ENCODE data around the gene ATAD3A. TPM values are rescaled to one million over a fixed set of nuclear protein-coding genes. Genes with fewer than 3 reads are reported as not detected.

Gene ATAD3A
- total and polyA plus RNA-seq, 9 of the 15 experiments (the other 6 are each of a cell fraction or from before 2014, with no cell fraction given), result 0.10 to 173 (median 36.7) TPM

- FAIRE-seq, result peak; percentile 78
- intact Hi-C loops (cut with micrococcal nuclease), result loop anchor here (5.0 kb wide), 1 partner anchor 83 kb away; the partner anchor contains the start of gene CDK11B
- BruUV-seq (replicated peaks), result TSS peak; percentile 83
- ATAC-seq, result peak; percentile 83
- Histone ChIP-seq H3K4me3 (peak overlapping the region; percentile 100), H3K9me3 (replicated peaks; ENCODE audit: control insufficient read depth, insufficient read depth, low read depth, low read length) (no peaks in the 10 kb centered on the region), H3K27ac (ENCODE audit: extremely low read depth, low read depth, low read length) (peak overlapping the region; percentile 99), H3K36me3 (ENCODE audit: control insufficient read depth, insufficient read depth, low read length) (peaks cover 36% of the 10 kb centered on the region), H3K9ac (ENCODE audit: insufficient read depth in 1 of 2, low read depth in 2 of 2, low read length in 2 of 2) (peak overlapping the region; percentile 98 to 99), H3K4me2 (ENCODE audit: insufficient read depth, low read length) (peak overlapping the region; percentile 85), H3K79me2 (ENCODE audit: control insufficient read depth, insufficient read depth, low read length) (peaks cover 63% of the 10 kb centered on the region), H2AFZ (ENCODE audit: low read depth, low read length) (peak overlapping the region; percentile 95), H3K4me1 (replicated peaks in 1 of 2; ENCODE audit: control insufficient read depth in 2 of 2, insufficient read depth in 2 of 2, low read length in 2 of 2) (peaks cover 15 to 38% of the 10 kb centered on the region in 2 experiments; a peak in 4 of 5 replicates), H3K27me3 (ENCODE audit: control insufficient read depth in 2 of 2, insufficient read depth in 2 of 2, low read length in 2 of 2) (peaks cover 0 to 12% of the 10 kb centered on the region in 2 experiments; a peak in 2 of 5 replicates), H3K9me1 (ENCODE audit: control insufficient read depth, insufficient read depth, low read length) (no peaks in the 10 kb centered on the region), H4K20me1 (replicated peaks; ENCODE audit: control insufficient read depth, insufficient read depth, low read length) (peaks cover 5% of the 10 kb centered on the region; the same call in 1 of the 2 replicates)
- POLR2A ChIA-PET, result interaction anchor here (0.7 to 3.4 kb wide), 3 partner anchors 9 to 48 kb away, joined by 3 to 13 read pairs (median 3); no protein-coding TSS in a partner anchor
- under 1% methylated on average over 96 of the region's 96 CpGs for WGBS (ENCODE audit: insufficient coverage, low coverage, missing lambda C conversion rate)
- CTCF ChIA-PET (ENCODE audit: low intra/inter-chr PET ratio), result interaction anchor here (0.5 to 1.7 kb wide), 2 partner anchors 47 to 506 kb away, joined by 3 to 5 read pairs; no protein-coding TSS in a partner anchor
- in situ Hi-C loops (cut with MboI), result no loop called here
- DNase-seq (ENCODE audit: extremely low read depth in 1 of 4, low spot score in 3 of 4), result peak; percentile 82 to 87 (median 86)
- TF ChIP-seq ETS2 (tag; IDR thresholded peaks at IDR 0.05; ENCODE audit: borderline replicate concordance, poor library complexity, severe bottlenecking) (peak; percentile 84), HMBOX1 (IDR thresholded peaks at IDR 0.05) (peak; percentile 36; the same call in 1 of the 2 replicates), ELK3 (CRISPR knock-in tag; IDR thresholded peaks at IDR 0.05) (no peak), ATF1 (CRISPR knock-in tag; IDR thresholded peaks at IDR 0.05) (no peak), ATF1 (tag; IDR thresholded peaks at IDR 0.05) (no peak), ELF4 (CRISPR knock-in tag; IDR thresholded peaks at IDR 0.05) (0 out of 2 replicates have a peak, but pooled peaks have one; percentile 4), NFRKB (IDR thresholded peaks at IDR 0.05; ENCODE audit: low read depth) (peak; percentile 34; the same call in 1 of the 2 replicates), MAZ (CRISPR knock-in tag; conservative IDR thresholded peaks at IDR 0.05 in 1 of 2, IDR thresholded peaks at IDR 0.05 in 1 of 2) (peak in 1 of 2 experiments; percentile 48; a peak in 3 of 4 replicates), ZNF445 (CRISPR knock-in tag; IDR thresholded peaks at IDR 0.05; ENCODE audit: low read depth) (no peak), ZBTB8A (IDR thresholded peaks at IDR 0.05; ENCODE audit: partially characterized antibody) (no peak), SPI1 (IDR thresholded peaks at IDR 0.05; ENCODE audit: borderline replicate concordance, low read depth, low read length) (no peak), HDAC6 (IDR thresholded peaks at IDR 0.05; ENCODE audit: low read depth, low read length) (no peak), PHTF2 (CRISPR knock-in tag; IDR thresholded peaks at IDR 0.05) (no peak), MITF (IDR thresholded peaks at IDR 0.05) (no peak), ZNF639 (CRISPR knock-in tag; conservative IDR thresholded peaks at IDR 0.05 in 1 of 2, IDR thresholded peaks at IDR 0.05 in 1 of 2) (peak in 1 of 2 experiments; percentile 91; a peak in 1 of 4 replicates)
Measured at GRCh38 chr1:1573843-1574720, 62.1 kb downstream of the ATAD3A start.

Data from K562 (cell line).